DOHH2 (cell line): ENCODE measurements around the gene MIA.
A peak's percentile ranks its signal among the peaks of the same experiment; 100 is the strongest.

ENCODE experiments used
- H3F3A ChIP-seq: fragments of 200-600 bp; sonication (generic), shearing (Covaris generic); 2 replicates; pipeline ENCODE4 v1.6.0; 2016; ENCODE audit warnings: antibody characterized with exemption, mild to moderate bottlenecking; ENCODE audit not compliant: control insufficient read depth, insufficient read depth
- H3K27ac ChIP-seq: fragments of 200-600 bp; sonication (generic); 2 replicates; pipeline ENCODE4 v1.5.1; 2014; ENCODE audit warnings: low read depth, mild to moderate bottlenecking, low read length, moderate library complexity
- H3K27me3 ChIP-seq: fragments of 200-600 bp; sonication (generic); 2 replicates; pipeline ENCODE4 v1.6.1; 2014; ENCODE audit warnings: mild to moderate bottlenecking, low read length, mixed read lengths; ENCODE audit not compliant: control insufficient read depth
- H3K36me3 ChIP-seq: fragments of 200-600 bp; sonication (generic); 2 replicates; pipeline ENCODE4 v1.6.1; 2014; ENCODE audit warnings: mild to moderate bottlenecking, low read length, moderate library complexity, mixed read lengths; ENCODE audit not compliant: control insufficient read depth
- H3K4me1 ChIP-seq: fragments of 200-600 bp; sonication (generic); 2 replicates; pipeline ENCODE4 v1.6.1; 2014; ENCODE audit warnings: mild to moderate bottlenecking, low read length, mixed read lengths; ENCODE audit not compliant: control insufficient read depth
- H3K4me2 ChIP-seq: fragments of 200-600 bp; sonication (generic); 2 replicates; pipeline ENCODE4 v1.6.0; 2014; ENCODE audit warnings: mild to moderate bottlenecking, low read length, moderate library complexity
- H3K4me3 ChIP-seq: fragments of 200-600 bp; sonication (generic); 2 replicates; pipeline ENCODE4 v1.5.1; 2014; ENCODE audit warnings: mild to moderate bottlenecking, low read length, mixed read lengths
- H3K79me2 ChIP-seq: fragments of 200-600 bp; sonication (generic); 2 replicates; pipeline ENCODE4 v1.6.1; 2014; ENCODE audit warnings: mild to moderate bottlenecking, low read length, mixed read lengths; ENCODE audit not compliant: control insufficient read depth
- H3K9me2 ChIP-seq: fragments of 200-600 bp; sonication (generic); replicated peaks from 2 replicates; pipeline ENCODE4 v1.6.1; 2014; ENCODE audit warnings: mild to moderate bottlenecking, low read length, mixed read lengths; ENCODE audit not compliant: control insufficient read depth
- H3K9me3 ChIP-seq: fragments of 200-600 bp; sonication (generic); 2 replicates; pipeline ENCODE4 v1.6.1; 2014; ENCODE audit warnings: antibody characterized with exemption, low read length, mixed read lengths; ENCODE audit not compliant: control insufficient read depth, insufficient read depth
- H4K20me1 ChIP-seq: fragments of 200-600 bp; sonication (generic); 2 replicates; pipeline ENCODE4 v1.6.0; 2014; ENCODE audit warnings: low read depth, mild to moderate bottlenecking, antibody characterized with exemption, low read length, moderate library complexity; ENCODE audit not compliant: control insufficient read depth, insufficient read depth
- EZH2phosphoT487 ChIP-seq: fragments of 200-600 bp; sonication (generic); IDR thresholded peaks from 2 replicates; pipeline ENCODE4 v1.6.1; 2017; ENCODE audit warnings: borderline replicate concordance, mild to moderate bottlenecking, antibody characterized with exemption, low read length, moderate library complexity, mixed read lengths
- TF ChIP-seq, protein P1 (sequence below): fragments of 200-600 bp; sonication (generic); IDR thresholded peaks from one replicate; pipeline ENCODE4 v1.5.1; 2014; ENCODE audit warnings: antibody characterized with exemption, mild to moderate bottlenecking, low read depth, low read length; ENCODE audit not compliant: poor library complexity, severe bottlenecking

MIA gene

DNA sequence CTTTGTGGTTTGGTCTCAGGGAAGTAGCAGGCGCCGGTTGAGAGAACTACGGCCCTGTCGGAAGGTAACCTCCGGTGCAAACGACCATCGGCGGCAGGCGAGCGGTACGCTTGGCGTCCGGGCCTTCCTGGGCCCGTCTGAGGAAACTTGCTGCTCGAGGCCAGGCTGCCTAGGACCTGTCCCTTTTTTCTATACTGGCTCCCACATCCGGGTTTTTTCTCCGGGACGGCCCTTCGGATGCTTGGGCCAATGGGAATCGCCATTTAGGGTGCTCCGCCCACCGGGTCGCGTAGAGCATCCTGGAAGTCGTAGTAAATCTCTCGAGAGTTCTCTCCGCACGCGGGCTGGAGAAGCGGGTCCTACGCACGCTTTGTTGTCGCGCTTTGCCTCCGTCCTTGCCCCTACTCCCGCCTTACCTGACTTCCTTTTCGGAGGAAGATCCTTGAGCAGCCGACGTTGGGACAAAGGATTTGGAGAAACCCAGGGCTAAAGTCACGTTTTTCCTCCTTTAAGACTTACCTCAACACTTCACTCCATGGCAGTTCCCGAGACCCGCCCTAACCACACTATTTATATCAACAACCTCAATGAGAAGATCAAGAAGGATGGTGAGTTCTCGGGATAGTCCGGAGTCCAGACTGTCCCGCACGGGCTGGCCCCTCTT, 24.3 kb upstream of the MIA start, which contains the start of gene SNRPA:
TSS of gene SNRPA (plus strand) at position 330 of the 664 bp plus-strand sequence. CDS start at position 536, 206 bp downstream.
- H3K79me2 ChIP-seq = peaks cover 75% of the 10 kb centered on the region

DNA sequence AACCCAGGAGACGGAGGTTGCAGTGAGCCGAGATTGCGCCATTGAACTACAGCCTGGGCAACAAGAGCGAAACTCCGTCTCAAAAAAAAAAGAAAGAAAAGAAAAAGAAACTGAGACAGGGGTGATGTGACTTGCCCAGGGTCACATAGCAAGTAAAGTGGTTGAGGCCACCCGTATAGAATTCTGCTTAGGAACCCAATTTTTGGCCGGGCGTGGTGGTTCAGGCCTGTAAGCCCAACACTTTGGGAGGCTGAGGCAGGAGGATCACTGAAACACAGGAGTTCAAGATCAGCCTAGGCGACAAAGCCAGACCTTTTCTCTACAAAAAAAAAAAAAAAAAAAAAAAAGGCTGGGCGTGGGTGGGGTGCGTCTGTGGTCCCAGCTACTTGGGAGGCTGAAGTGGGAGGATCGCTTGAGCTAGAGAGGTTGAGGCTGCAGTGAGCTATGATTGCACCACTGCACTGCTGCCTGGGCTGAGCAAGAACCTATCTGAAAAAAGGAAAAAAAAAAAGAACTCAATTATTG, 23.0 kb upstream of the MIA start:
- H3K79me2 ChIP-seq = peaks cover 88% of the 10 kb centered on the region
- H3K4me1 ChIP-seq = peaks cover 62% of the 10 kb centered on the region
- TF ChIP-seq, protein P1, sequence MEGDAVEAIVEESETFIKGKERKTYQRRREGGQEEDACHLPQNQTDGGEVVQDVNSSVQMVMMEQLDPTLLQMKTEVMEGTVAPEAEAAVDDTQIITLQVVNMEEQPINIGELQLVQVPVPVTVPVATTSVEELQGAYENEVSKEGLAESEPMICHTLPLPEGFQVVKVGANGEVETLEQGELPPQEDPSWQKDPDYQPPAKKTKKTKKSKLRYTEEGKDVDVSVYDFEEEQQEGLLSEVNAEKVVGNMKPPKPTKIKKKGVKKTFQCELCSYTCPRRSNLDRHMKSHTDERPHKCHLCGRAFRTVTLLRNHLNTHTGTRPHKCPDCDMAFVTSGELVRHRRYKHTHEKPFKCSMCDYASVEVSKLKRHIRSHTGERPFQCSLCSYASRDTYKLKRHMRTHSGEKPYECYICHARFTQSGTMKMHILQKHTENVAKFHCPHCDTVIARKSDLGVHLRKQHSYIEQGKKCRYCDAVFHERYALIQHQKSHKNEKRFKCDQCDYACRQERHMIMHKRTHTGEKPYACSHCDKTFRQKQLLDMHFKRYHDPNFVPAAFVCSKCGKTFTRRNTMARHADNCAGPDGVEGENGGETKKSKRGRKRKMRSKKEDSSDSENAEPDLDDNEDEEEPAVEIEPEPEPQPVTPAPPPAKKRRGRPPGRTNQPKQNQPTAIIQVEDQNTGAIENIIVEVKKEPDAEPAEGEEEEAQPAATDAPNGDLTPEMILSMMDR = no peak
- TF ChIP-seq EZH2phosphoT487 = no peak
- H3K4me2 ChIP-seq = peak overlapping the region; percentile 75
- H3K36me3 ChIP-seq = peaks cover 66% of the 10 kb centered on the region
- peak overlapping the region; percentile 78 for H3K27ac ChIP-seq
- no peaks in the 10 kb centered on the region for H3K9me3 ChIP-seq
- peak overlapping the region; percentile 85 for H3K4me3 ChIP-seq
- no peaks in the 10 kb centered on the region for H3K27me3 ChIP-seq
- peaks cover 33% of the 10 kb centered on the region for H4K20me1 ChIP-seq
- no peaks in the 10 kb centered on the region for H3F3A ChIP-seq
- no peaks in the 10 kb centered on the region for H3K9me2 ChIP-seq

More for the DNA sequence above, 24.3 kb upstream of the MIA start, which contains the start of gene SNRPA:
- peaks cover 53% of the 10 kb centered on the region for H3K36me3 ChIP-seq
- H3K9me3 ChIP-seq = no peaks in the 10 kb centered on the region
- TF ChIP-seq, protein P1 = no peak
- no peak for TF ChIP-seq EZH2phosphoT487
- H3K4me2 ChIP-seq = peak within 1 kb of the TSS; percentile 93
- H3K9me2 ChIP-seq = no peaks in the 10 kb centered on the region
- H3K4me3 ChIP-seq = peak within 1 kb of the TSS; percentile 96
- no peaks in the 10 kb centered on the region for H3F3A ChIP-seq
- H3K27me3 ChIP-seq = no peaks in the 10 kb centered on the region
- peak within 1 kb of the TSS; percentile 81 for H3K27ac ChIP-seq
- peaks cover 24% of the 10 kb centered on the region for H4K20me1 ChIP-seq
- peaks cover 53% of the 10 kb centered on the region for H3K4me1 ChIP-seq

DNA sequence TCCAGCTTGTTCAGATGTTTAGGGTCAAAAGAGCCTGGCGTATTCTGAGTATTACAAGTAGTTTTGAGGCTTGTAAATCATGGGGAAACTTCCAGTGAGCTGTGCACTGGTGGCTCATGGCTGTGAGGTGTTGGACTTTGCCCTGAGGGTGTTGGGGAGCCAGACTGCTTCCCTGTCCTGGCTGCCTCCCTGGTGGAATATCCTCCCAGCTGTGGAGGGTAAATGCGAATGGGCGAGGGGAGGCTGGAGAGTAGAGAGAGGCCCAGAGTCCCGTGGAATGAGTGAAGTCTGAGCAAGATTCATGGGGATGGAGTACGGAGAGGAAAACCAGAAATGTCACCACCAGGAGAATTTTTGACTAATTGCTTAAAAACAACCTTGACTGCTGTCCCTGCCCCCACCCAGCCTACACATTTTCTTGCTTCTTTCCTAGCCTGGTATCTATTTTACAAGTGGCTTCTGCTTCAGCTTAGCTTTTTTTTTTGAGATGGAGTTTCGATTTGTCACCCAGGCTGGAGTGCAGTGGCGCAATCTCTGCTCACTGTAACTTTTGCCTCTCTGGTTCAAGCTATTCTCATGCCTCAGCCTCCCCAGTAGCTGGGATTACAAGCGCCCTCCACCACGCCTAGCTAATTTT, 20.6 kb upstream of the MIA start:
- Histone ChIP-seq H3K4me2 (peak overlapping the region; percentile 70), H3K9me2 (no peaks in the 10 kb centered on the region), H3K9me3 (no peaks in the 10 kb centered on the region), H3K27me3 (no peaks in the 10 kb centered on the region), H3K79me2 (peaks cover 87% of the 10 kb centered on the region), H3K36me3 (peaks cover 81% of the 10 kb centered on the region), H3K27ac (0 out of 2 replicates have a peak overlapping the region, but pooled peaks have one; percentile 10), H4K20me1 (peaks cover 33% of the 10 kb centered on the region), H3K4me1 (peaks cover 42% of the 10 kb centered on the region), H3K4me3 (peak overlapping the region; percentile 63), H3F3A (peaks cover 2% of the 10 kb centered on the region; the same call in 1 of the 2 replicates)
- TF ChIP-seq, protein P1 = no peak
- TF ChIP-seq EZH2phosphoT487 = no peak
